Osteocyte (in vitro differentiated cells): ENCODE results near the gene FAM177A1. TPM values are rescaled to one million over a fixed set of nuclear protein-coding genes. Genes with fewer than 3 reads are reported as not detected.

Experiments used
- DNase-seq: peaks from one replicate; pipeline ENCODE4 v3.0.0; 2021; ENCODE audit warnings: mixed read lengths; ENCODE audit not compliant: unreplicated experiment; ENCODE audit errors: extremely low spot score
- H3K27ac Mint-ChIP-seq: one replicate; pipeline ENCODE4 v1.8.0; 2021; ENCODE audit warnings: mild to moderate bottlenecking, mixed read lengths; ENCODE audit not compliant: unreplicated experiment
- H3K27me3 Mint-ChIP-seq: one replicate; pipeline ENCODE4 v1.8.0; 2021; ENCODE audit warnings: mixed read lengths; ENCODE audit not compliant: unreplicated experiment
- H3K36me3 Mint-ChIP-seq: one replicate; pipeline ENCODE4 v1.8.0; 2021; ENCODE audit warnings: mixed read lengths; ENCODE audit not compliant: unreplicated experiment
- H3K4me1 Mint-ChIP-seq: one replicate; pipeline ENCODE4 v1.8.0; 2021; ENCODE audit warnings: mixed read lengths; ENCODE audit not compliant: unreplicated experiment
- H3K4me3 Mint-ChIP-seq: one replicate; pipeline ENCODE4 v1.8.0; 2021; ENCODE audit warnings: mild to moderate bottlenecking, moderate library complexity, mixed read lengths; ENCODE audit not compliant: unreplicated experiment
- H3K9me3 Mint-ChIP-seq: one replicate; pipeline ENCODE4 v1.8.0; 2021; ENCODE audit warnings: mixed read lengths; ENCODE audit not compliant: unreplicated experiment
- CTCF ChIP-seq: fragments of 200-600 bp; sonication (generic); IDR thresholded peaks from 2 replicates; pipeline ENCODE4 v1.5.0; 2021; ENCODE audit warnings: antibody characterized with exemption, mild to moderate bottlenecking, moderate library complexity
- total RNA-seq: library from RNA; stranded (reverse); gene quantifications from 2 replicates; pipeline ENCODE4 v1.2.1, GENCODE V29; 2021

FAM177A1 gene
- total RNA-seq, 1 donor from 2014 or later = 76.5 TPM

- H3K4me1 Mint-ChIP-seq = peaks cover 6% of the 10 kb centered on the region
- no peak for TF ChIP-seq CTCF
- no peak for DNase-seq
- no peak overlapping the region for H3K4me3 Mint-ChIP-seq
- peak overlapping the region; percentile 29 for H3K27ac Mint-ChIP-seq
- no peaks in the 10 kb centered on the region for H3K9me3 Mint-ChIP-seq
- peaks cover 53% of the 10 kb centered on the region for H3K36me3 Mint-ChIP-seq
- H3K27me3 Mint-ChIP-seq = no peaks in the 10 kb centered on the region
Measured at GRCh38 chr14:35113308-35113950, 67.4 kb downstream of the FAM177A1 start.

- no peak for DNase-seq
Measured at GRCh38 chr14:35114036-35114435, 68.0 kb downstream of the FAM177A1 start.

GRCh38 chr14:35116242-35116641 is 70.2 kb downstream of the FAM177A1 start:
- TF ChIP-seq CTCF = no peak
- Mint-ChIP-seq H3K4me1 (peaks cover 17% of the 10 kb centered on the region), H3K9me3 (no peaks in the 10 kb centered on the region), H3K27ac (peak overlapping the region; percentile 23), H3K4me3 (no peak overlapping the region), H3K27me3 (no peaks in the 10 kb centered on the region), H3K36me3 (peaks cover 43% of the 10 kb centered on the region)
- DNase-seq = no peak

More at GRCh38 chr14:35114036-35114435, 68.0 kb downstream of the FAM177A1 start:
- H3K4me3 Mint-ChIP-seq = no peak overlapping the region
- TF ChIP-seq CTCF = no peak
- no peaks in the 10 kb centered on the region for H3K27me3 Mint-ChIP-seq
- no peaks in the 10 kb centered on the region for H3K9me3 Mint-ChIP-seq
- peaks cover 6% of the 10 kb centered on the region for H3K4me1 Mint-ChIP-seq
- no peak overlapping the region for H3K27ac Mint-ChIP-seq
- peaks cover 58% of the 10 kb centered on the region for H3K36me3 Mint-ChIP-seq

GRCh38 chr14:35117112-35117511 is 71.0 kb downstream of the FAM177A1 start:
- H3K27ac Mint-ChIP-seq = no peak overlapping the region
- peaks cover 34% of the 10 kb centered on the region for H3K36me3 Mint-ChIP-seq
- TF ChIP-seq CTCF = no peak
- H3K4me1 Mint-ChIP-seq = peaks cover 17% of the 10 kb centered on the region
- no peaks in the 10 kb centered on the region for H3K9me3 Mint-ChIP-seq
- DNase-seq = no peak
- no peaks in the 10 kb centered on the region for H3K27me3 Mint-ChIP-seq
- H3K4me3 Mint-ChIP-seq = no peak overlapping the region

GRCh38 chr14:35121026-35121886 is 75.2 kb downstream of the FAM177A1 start:
- Mint-ChIP-seq H3K4me3 (peak overlapping the region; percentile 97), H3K36me3 (peaks cover 18% of the 10 kb centered on the region), H3K9me3 (no peaks in the 10 kb centered on the region), H3K27ac (peak overlapping the region; percentile 100), H3K4me1 (peaks cover 46% of the 10 kb centered on the region), H3K27me3 (no peaks in the 10 kb centered on the region)
- DNase-seq = no peak
- TF ChIP-seq CTCF = no peak
